Measurements from ENCODE around the gene SMAD1. TPM values are rescaled to one million over a fixed set of nuclear protein-coding genes. Genes with fewer than 3 reads are reported as not detected.

The SMAD1 gene
- total and polyA plus RNA-seq, 2 donors (not counting 1 experiment from before 2014, with no cell fraction given) = 13.0 to 25.1 TPM

- Histone ChIP-seq H3K4me3 (replicated peaks in 1 of 4; ENCODE audit: control extremely low read depth in 1 of 4, insufficient read depth in 1 of 4, low read depth in 3 of 4, low read length in 4 of 4) (no peak overlapping the region), H3K36me3 (ENCODE audit: control insufficient read depth, insufficient read depth, low read length) (no peaks in the 10 kb centered on the region), H2AFZ (ENCODE audit: low read length) (no peak overlapping the region), H3K9ac (ENCODE audit: insufficient read depth, low read length) (no peak overlapping the region), H3K79me2 (ENCODE audit: control insufficient read depth, insufficient read depth, low read length) (no peaks in the 10 kb centered on the region), H4K20me1 (ENCODE audit: control insufficient read depth, extremely low read depth, insufficient read depth, low read length) (no peaks in the 10 kb centered on the region), H3K9me3 (ENCODE audit: control insufficient read depth, insufficient read depth, low read depth, low read length) (no peaks in the 10 kb centered on the region), H3K4me2 (ENCODE audit: extremely low read depth, insufficient read depth, low read length) (no peak overlapping the region), H3K4me1 (ENCODE audit: control insufficient read depth, extremely low read depth, insufficient read depth, low read length) (no peaks in the 10 kb centered on the region), H3K27me3 (ENCODE audit: control insufficient read depth, insufficient read depth, low read length) (no peaks in the 10 kb centered on the region), H3K27ac (ENCODE audit: insufficient read depth, low read length) (no peak overlapping the region)
- no peak for TF ChIP-seq EZH2 (IDR thresholded peaks at IDR 0.05; ENCODE audit: low read length, missing control alignments)
- TF ChIP-seq CTCF (conservative IDR thresholded peaks at IDR 0.05 in 1 of 2, IDR thresholded peaks at IDR 0.05 in 1 of 2; ENCODE audit: low read depth in 1 of 2, low read length in 2 of 2) = no peak
- peak in 1 of 2 donors; percentile 18 for DNase-seq (ENCODE audit: low read depth in 2 of 2)
These were observed 82.9 kb downstream of the SMAD1 start for GRCh38 chr4:145564540-145564939.

GRCh38 chr4:145565328-145565727 lies 83.7 kb downstream of the SMAD1 start:
- Histone ChIP-seq H3K79me2 (ENCODE audit: control insufficient read depth, insufficient read depth, low read length) (no peaks in the 10 kb centered on the region), H3K27ac (ENCODE audit: insufficient read depth, low read length) (no peak overlapping the region), H2AFZ (ENCODE audit: low read length) (no peak overlapping the region), H4K20me1 (ENCODE audit: control insufficient read depth, extremely low read depth, insufficient read depth, low read length) (no peaks in the 10 kb centered on the region), H3K36me3 (ENCODE audit: control insufficient read depth, insufficient read depth, low read length) (no peaks in the 10 kb centered on the region), H3K9me3 (ENCODE audit: control insufficient read depth, insufficient read depth, low read depth, low read length) (no peaks in the 10 kb centered on the region), H3K27me3 (ENCODE audit: control insufficient read depth, insufficient read depth, low read length) (no peaks in the 10 kb centered on the region), H3K9ac (ENCODE audit: insufficient read depth, low read length) (no peak overlapping the region), H3K4me1 (ENCODE audit: control insufficient read depth, extremely low read depth, insufficient read depth, low read length) (no peaks in the 10 kb centered on the region), H3K4me3 (replicated peaks in 1 of 4; ENCODE audit: control extremely low read depth in 1 of 4, insufficient read depth in 1 of 4, low read depth in 3 of 4, low read length in 4 of 4) (no peak overlapping the region), H3K4me2 (ENCODE audit: extremely low read depth, insufficient read depth, low read length) (no peak overlapping the region)
- TF ChIP-seq CTCF (conservative IDR thresholded peaks at IDR 0.05 in 1 of 2, IDR thresholded peaks at IDR 0.05 in 1 of 2; ENCODE audit: low read depth in 1 of 2, low read length in 2 of 2) = no peak
- TF ChIP-seq EZH2 (IDR thresholded peaks at IDR 0.05; ENCODE audit: low read length, missing control alignments) = no peak
- DNase-seq (ENCODE audit: low read depth in 2 of 2) = no peak

- no peaks in the 10 kb centered on the region for H3K79me2 ChIP-seq (ENCODE audit: control insufficient read depth, insufficient read depth, low read length)
- TF ChIP-seq EZH2 (IDR thresholded peaks at IDR 0.05; ENCODE audit: low read length, missing control alignments) (no peak), CTCF (conservative IDR thresholded peaks at IDR 0.05 in 1 of 2, IDR thresholded peaks at IDR 0.05 in 1 of 2; ENCODE audit: low read depth in 1 of 2, low read length in 2 of 2) (no peak)
- H4K20me1 ChIP-seq (ENCODE audit: control insufficient read depth, extremely low read depth, insufficient read depth, low read length) = no peaks in the 10 kb centered on the region
- no peaks in the 10 kb centered on the region for H3K4me1 ChIP-seq (ENCODE audit: control insufficient read depth, extremely low read depth, insufficient read depth, low read length)
- H3K36me3 ChIP-seq (ENCODE audit: control insufficient read depth, insufficient read depth, low read length) = no peaks in the 10 kb centered on the region
- DNase-seq (ENCODE audit: low read depth in 2 of 2) = no peak
- H3K27me3 ChIP-seq (ENCODE audit: control insufficient read depth, insufficient read depth, low read length) = no peaks in the 10 kb centered on the region
- no peak overlapping the region for H3K27ac ChIP-seq (ENCODE audit: insufficient read depth, low read length)
- H3K4me2 ChIP-seq (ENCODE audit: extremely low read depth, insufficient read depth, low read length) = no peak overlapping the region
- H3K4me3 ChIP-seq (replicated peaks in 1 of 4; ENCODE audit: control extremely low read depth in 1 of 4, insufficient read depth in 1 of 4, low read depth in 3 of 4, low read length in 4 of 4) = no peak overlapping the region
- no peak overlapping the region for H2AFZ ChIP-seq (ENCODE audit: low read length)
- H3K9ac ChIP-seq (ENCODE audit: insufficient read depth, low read length) = no peak overlapping the region
- no peaks in the 10 kb centered on the region for H3K9me3 ChIP-seq (ENCODE audit: control insufficient read depth, insufficient read depth, low read depth, low read length)
These were observed 84.5 kb downstream of the SMAD1 start for GRCh38 chr4:145566086-145566708.
